Suppressor macrophage (primary cell): ENCODE measurements around the gene RGS17.
"Not testable (repeated sequence)": the region's sequence is repeated elsewhere in the genome, so short reads cannot be mapped to it uniquely, and the experiment has no call there.

ENCODE experiments used
- DNase-seq, 4 experiments: peaks; one replicate each; pipeline ENCODE4 v3.0.0-alpha.2; 2020 to 2022

Gene RGS17

GRCh38 chr6:153028963-153029362, 102.1 kb downstream of the RGS17 start:
- DNase-seq, result no peak

DNA sequence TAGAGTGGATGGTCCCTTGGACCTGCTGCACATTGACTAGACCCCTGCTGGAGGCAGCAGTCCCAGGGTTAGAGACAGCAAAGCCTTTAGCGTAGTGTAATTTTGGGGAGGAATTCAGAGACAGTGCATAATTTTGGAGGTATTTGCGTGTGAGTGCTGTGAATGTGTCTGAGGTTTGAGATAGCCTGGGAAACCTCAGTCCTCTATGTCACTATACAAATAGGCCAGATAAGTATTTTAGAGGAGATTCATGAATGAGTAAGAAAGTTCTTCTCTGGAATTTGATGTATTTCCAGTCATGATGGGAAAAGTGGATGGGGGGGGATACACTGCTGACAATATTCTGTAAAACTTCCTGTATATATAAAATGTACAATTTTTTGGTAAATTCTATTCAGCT, 102.8 kb downstream of the RGS17 start:
- no peak for DNase-seq

GRCh38 chr6:153027480-153027879, 103.6 kb downstream of the RGS17 start:
- DNase-seq, result no peak

DNA sequence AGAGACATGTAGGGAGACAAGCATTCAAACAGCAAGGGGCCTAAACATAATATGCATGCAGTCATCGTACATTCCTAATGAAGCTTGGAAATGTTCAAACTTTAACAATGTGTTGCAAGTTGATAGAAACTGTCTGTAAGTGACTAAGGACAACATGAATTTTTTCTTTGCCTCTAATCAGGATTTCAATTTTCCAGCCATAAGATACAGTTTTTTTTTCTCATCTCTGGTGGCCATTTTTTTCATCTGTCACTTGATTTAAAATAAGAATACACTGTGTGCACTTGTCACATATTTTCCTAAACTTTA, 106.4 kb downstream of the RGS17 start:
- no peak for DNase-seq

DNA sequence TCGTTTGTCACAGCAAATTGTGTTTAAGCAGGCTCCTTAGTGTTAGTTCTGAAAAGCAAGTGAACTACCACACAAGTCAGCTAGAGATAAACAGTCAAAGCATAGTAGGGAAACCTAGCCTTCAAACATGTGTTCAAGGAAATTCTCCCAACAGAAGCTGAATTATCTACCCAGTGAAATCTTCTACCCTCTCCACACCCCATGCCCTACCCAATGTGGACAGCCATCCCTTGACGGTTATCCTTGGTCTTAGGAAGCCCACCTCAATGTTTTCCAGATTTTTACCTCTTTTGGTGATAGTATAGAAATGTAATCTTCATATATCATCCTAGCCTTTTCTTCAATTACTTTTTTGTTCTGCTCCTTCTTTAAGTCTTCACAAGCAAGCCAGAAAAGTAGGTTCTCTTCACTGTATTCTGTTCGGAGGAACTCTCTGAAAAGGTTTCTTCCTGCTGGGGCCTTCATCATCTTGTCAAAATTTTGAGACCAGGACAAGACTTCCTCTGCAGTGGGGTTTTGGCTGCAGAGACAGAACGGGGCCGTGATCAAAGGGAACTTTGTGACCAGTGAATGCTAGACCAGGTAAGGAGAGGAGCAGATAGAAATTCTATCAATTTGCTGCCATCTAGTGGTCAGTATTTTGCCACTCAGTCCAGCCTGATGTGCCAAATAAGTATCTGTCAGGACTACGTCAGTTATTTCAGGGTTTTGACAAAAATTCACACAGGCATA, 106.9 kb downstream of the RGS17 start:
- DNase-seq, result peak; percentile 66 to 75 (median 70)

DNA sequence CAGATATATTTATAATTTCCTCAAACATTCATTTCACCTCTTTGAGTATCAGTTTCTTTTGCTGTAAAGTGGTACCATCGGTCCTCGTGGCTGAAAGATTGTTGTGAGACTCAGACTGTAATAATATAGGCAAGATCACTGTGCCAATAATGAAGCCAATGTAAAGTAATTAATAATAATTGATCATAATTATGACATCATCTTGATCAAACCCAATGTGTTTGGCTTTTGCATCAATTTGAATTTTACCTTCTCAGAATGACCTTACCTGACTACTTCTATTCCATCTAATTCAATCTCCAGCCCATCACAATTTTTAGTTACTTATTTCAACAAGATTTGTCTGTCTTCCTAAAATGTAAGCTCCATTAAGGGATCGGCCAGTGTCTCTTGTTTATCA, 112.7 kb downstream of the RGS17 start:
- DNase-seq, result no peak

DNA sequence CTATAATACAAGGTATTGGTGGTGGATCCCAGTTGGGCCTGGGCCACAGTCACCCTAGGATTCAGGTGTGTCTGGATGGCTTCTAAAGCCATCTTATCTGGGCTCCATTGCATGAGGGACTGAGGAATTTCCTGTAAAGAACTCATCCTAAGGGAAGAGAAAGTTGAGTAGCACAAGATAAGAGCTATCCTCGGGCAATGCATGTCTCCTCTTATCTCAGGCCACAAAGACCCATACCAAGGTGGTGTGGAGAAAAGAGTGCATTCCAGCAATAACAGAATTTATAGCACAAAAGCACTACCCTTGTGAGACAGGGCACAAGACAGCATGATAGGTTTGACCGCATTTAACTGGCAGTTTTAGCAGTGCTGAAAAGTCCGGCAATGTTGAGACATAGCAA, 114.2 kb downstream of the RGS17 start:
- DNase-seq, result no peak

- no peak for DNase-seq
These were observed 115.9 kb downstream of the RGS17 start for GRCh38 chr6:153015094-153015640.

DNA sequence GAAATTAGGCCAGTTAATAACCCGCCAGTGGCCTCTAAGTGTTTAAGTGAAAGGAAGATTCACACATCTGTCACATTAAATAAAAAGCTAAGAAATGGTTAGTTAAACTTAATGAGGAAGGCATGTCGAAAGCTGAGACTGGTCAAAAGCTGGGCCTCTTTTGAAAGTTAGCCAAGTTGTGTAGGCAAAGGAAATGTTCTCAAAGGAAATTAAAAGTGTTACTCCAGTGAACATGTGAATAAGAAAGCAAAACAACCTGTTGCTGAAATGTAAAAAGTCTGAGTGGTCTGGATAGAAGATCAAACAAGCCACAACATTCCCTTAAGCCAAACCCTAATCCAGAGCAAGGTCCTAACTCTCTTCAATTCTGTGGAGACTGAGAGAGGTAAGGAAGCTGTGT, 117.6 kb downstream of the RGS17 start:
- no peak for DNase-seq

DNA sequence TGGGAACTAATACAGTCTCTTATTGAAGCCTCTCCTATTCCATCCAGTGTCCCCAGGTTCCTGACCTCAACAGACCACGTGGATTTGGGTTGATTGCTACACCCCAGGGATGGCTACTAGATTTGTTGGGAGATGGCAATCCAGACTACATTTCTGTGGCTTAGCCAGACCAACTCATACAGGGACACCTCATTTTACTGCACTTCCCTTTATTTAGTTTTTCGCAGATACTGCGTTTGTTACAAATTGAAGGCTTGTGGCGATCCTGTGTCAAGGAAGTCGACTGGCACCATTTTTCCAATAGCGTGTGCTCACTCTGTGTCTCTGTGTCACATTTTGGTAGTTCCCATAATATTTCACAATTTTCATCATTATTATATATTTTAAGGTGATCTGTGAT, 118.2 kb downstream of the RGS17 start:
- no peak for DNase-seq

- DNase-seq, result peak in 2 of 4 experiments; percentile 4 to 9
These were observed 127.8 kb downstream of the RGS17 start for GRCh38 chr6:153003366-153003690.

DNA sequence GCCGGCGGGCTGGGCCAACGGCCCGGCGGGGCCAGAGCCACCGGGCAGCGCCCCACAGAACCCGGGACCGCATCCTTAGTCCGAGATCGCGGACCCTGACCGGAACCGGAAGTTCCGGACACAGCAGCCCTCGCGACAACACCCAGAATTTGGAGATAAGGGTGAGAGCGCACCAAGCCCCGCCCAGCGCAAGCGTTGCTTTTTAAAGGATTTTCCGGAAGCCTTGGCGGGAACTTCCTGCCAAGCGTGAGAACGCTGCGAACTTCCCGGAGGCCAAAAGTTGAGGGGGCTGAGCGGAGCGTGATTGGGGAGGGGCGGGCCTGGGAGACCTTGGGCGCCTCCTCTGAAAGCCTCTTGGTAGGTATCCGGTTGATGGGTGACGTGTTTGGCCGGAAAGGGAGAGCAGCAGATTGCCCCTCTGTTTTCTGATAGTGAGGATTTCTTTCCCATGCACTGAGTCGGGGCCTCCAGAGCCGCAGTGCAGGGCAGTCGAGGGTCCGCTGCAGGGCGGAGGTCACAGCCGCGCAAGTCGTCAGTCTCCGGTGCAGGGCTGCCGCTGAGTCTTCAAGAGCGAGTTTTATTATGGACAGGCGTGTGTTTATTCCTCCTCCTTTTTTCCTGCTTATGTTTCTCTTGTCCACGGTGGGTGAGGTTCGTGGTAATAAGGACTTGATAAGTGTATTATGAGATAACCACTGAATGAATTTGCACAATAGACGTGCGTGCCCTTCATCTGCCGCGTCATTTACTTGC, 128.3 kb downstream of the RGS17 start, which contains the start of gene MTRF1L:
Gene MTRF1L (minus strand): TSS at position 97 of the 753 bp plus-strand sequence. CDS start 24 bp downstream, at position 73.
- peak; percentile 96 to 98 (median 97) for DNase-seq

- DNase-seq, result peak in 3 of 4 experiments; percentile 9 to 40 (median 20)
These were observed 129.1 kb downstream of the RGS17 start for GRCh38 chr6:153001767-153002612.

- not testable (repeated sequence) for DNase-seq
These were observed 130.3 kb downstream of the RGS17 start for GRCh38 chr6:153000790-153001189.

DNA sequence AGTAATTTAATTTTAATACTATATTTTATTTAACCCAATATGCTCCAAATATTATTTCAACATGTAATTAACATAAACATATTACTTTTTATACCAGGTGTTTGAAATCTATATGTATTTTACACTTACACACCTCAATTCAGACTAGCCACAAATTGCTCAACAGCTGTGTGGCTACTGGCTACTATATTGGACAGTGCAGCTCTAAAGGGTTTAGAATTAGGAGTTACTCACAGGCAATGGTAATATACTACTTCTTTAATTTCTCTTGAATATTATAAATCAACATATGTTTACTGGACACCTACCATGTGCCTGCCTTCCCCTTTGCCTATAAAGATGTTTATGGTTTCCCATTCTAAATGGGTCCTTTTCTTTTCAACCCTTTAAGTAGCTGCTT, 130.8 kb downstream of the RGS17 start:
- no peak for DNase-seq

- not testable (repeated sequence) for DNase-seq
These were observed 131.5 kb downstream of the RGS17 start for GRCh38 chr6:152999538-152999937.

GRCh38 chr6:152993847-152994246, 137.2 kb downstream of the RGS17 start:
- no peak for DNase-seq

- DNase-seq, result no peak
These were observed 137.7 kb downstream of the RGS17 start for GRCh38 chr6:152993431-152993830.

DNA sequence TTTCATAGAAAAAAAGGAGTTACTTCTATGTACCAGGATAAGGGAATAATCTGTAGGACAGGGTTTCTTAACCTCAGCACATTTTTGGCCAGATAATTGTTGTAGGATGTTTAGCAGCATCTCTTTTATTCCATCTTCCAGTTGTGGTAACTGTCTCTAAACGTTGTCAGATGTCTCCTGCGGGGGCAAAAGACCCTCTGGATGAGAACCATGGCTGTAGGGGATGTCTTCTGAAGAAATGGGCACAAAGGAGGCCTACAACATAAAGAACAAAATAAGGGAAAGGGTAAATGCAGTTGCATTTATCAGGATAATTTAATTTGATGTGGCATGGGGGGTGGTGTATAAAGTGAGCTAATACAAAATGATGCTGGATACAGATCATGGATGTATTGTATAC, 144.1 kb downstream of the RGS17 start:
- no peak for DNase-seq

GRCh38 chr6:152985300-152985699, 145.8 kb downstream of the RGS17 start:
- not testable (repeated sequence) for DNase-seq

- DNase-seq, result peak in 2 of 4 experiments; percentile 4 to 19
These were observed 146.6 kb downstream of the RGS17 start for GRCh38 chr6:152984513-152984872.

GRCh38 chr6:152983637-152984512, 147.2 kb downstream of the RGS17 start:
- DNase-seq, result peak; percentile 97 to 99 (median 98)
